ENCODE results near the gene MGMT.

MGMT gene

GRCh38 chr10:129658376-129659072 lies 191.5 kb downstream of the MGMT start:
- DNase-seq, result peak in 1 of 2 experiments; percentile 37

GRCh38 chr10:129659508-129660268 lies 192.6 kb downstream of the MGMT start:
- no peak for DNase-seq

- DNase-seq, result no peak
These were observed 193.5 kb downstream of the MGMT start for GRCh38 chr10:129660569-129660968.

- DNase-seq, result no peak
These were observed 195.4 kb downstream of the MGMT start for GRCh38 chr10:129662426-129662825.

- no peak for DNase-seq
These were observed 203.1 kb downstream of the MGMT start for GRCh38 chr10:129670124-129670523.

- DNase-seq, result no peak
These were observed 206.3 kb downstream of the MGMT start for GRCh38 chr10:129673292-129673691.

GRCh38 chr10:129675027-129675769 lies 208.2 kb downstream of the MGMT start:
- no peak for DNase-seq

GRCh38 chr10:129676014-129676413 lies 209.0 kb downstream of the MGMT start:
- DNase-seq, result no peak

GRCh38 chr10:129677377-129677927 lies 210.4 kb downstream of the MGMT start:
- DNase-seq, result no peak

GRCh38 chr10:129678186-129678585 lies 211.1 kb downstream of the MGMT start:
- DNase-seq, result no peak

- DNase-seq, result no peak
These were observed 212.2 kb downstream of the MGMT start for GRCh38 chr10:129679207-129679606.

- DNase-seq, result no peak
These were observed 213.8 kb downstream of the MGMT start for GRCh38 chr10:129680661-129681344.

- DNase-seq, result no peak
These were observed 214.8 kb downstream of the MGMT start for GRCh38 chr10:129681856-129682255.

- no peak for DNase-seq
These were observed 216.5 kb downstream of the MGMT start for GRCh38 chr10:129683519-129683918.

GRCh38 chr10:129683920-129684319 lies 216.9 kb downstream of the MGMT start:
- DNase-seq, result no peak

- DNase-seq, result no peak
These were observed 218.2 kb downstream of the MGMT start for GRCh38 chr10:129685271-129685670.

- no peak for DNase-seq
These were observed 222.6 kb downstream of the MGMT start for GRCh38 chr10:129689671-129690071.

- DNase-seq, result no peak
These were observed 223.4 kb downstream of the MGMT start for GRCh38 chr10:129690248-129691070.

- no peak for DNase-seq
These were observed 225.7 kb downstream of the MGMT start for GRCh38 chr10:129692695-129693094.

GRCh38 chr10:129693382-129693781 lies 226.3 kb downstream of the MGMT start:
- DNase-seq, result no peak

- no peak for DNase-seq
These were observed 227.1 kb downstream of the MGMT start for GRCh38 chr10:129694184-129694583.

- no peak for DNase-seq
These were observed 227.7 kb downstream of the MGMT start for GRCh38 chr10:129694691-129695243.
